PC-9 (cell line): Measurements from ENCODE around the gene CCSAP. TPM values are rescaled to one million over a fixed set of nuclear protein-coding genes. Genes with fewer than 3 reads are reported as not detected.

Source experiments
- BruUV-seq: library from RNA; stranded (reverse); fragments of 400-500 nt; replicated peaks from 2 replicates; lab custom pipeline; 2021; lab: Mats Ljungman, UMichigan
- CTCF ChIA-PET: fragments of 300-600 bp; sonication (Branson Sonifier 250); formaldehyde crosslinking; loops from one replicate; lab custom pipeline; 2022; ENCODE audit warnings: antibody characterized with exemption; lab: Charles Lee
- POLR2A ChIA-PET: fragments of 300-600 bp; sonication (Branson Sonifier 250); formaldehyde crosslinking; loops from one replicate; lab custom pipeline; 2022; ENCODE audit warnings: antibody characterized with exemption; ENCODE audit not compliant: unreplicated experiment; lab: Charles Lee
- DNase-seq, 2 experiments: peaks; one replicate each; pipeline versions ENCODE4 v3.0.0 to v3.0.0-alpha.2; 2015 to 2022; ENCODE audit warnings: mixed read lengths in 1 of 2
- H2AFZ ChIP-seq: fragments of 200-600 bp; sonication (generic); 2 replicates; pipeline ENCODE4 v1.8.1; 2017; ENCODE audit warnings: antibody characterized with exemption
- H3F3A ChIP-seq: fragments of 200-600 bp; sonication (generic); 2 replicates; pipeline ENCODE4 v1.8.1; 2017; ENCODE audit warnings: antibody characterized with exemption, mild to moderate bottlenecking, low read depth; ENCODE audit not compliant: insufficient read depth
- H3K27ac ChIP-seq: fragments of 200-600 bp; sonication (generic); 2 replicates; pipeline ENCODE4 v1.6.1; 2016; ENCODE audit warnings: mixed run types
- H3K27me3 ChIP-seq: fragments of 200-600 bp; sonication (generic); 2 replicates; pipeline ENCODE4 v1.6.1; 2016; ENCODE audit warnings: low read depth, mixed run types; ENCODE audit not compliant: insufficient read depth
- H3K36me3 ChIP-seq: fragments of 200-600 bp; sonication (generic); 2 replicates; pipeline ENCODE4 v1.6.1; 2016; ENCODE audit warnings: low read depth, mixed run types
- H3K4me1 ChIP-seq: fragments of 200-600 bp; sonication (generic); replicated peaks from 2 replicates; pipeline ENCODE4 v1.6.1; 2016; ENCODE audit warnings: mixed run types; ENCODE audit not compliant: insufficient read depth
- H3K4me2 ChIP-seq: fragments of 200-600 bp; sonication (generic); 2 replicates; pipeline ENCODE4 v1.6.1; 2017; ENCODE audit warnings: mixed run types
- H3K4me3 ChIP-seq: fragments of 200-600 bp; sonication (generic); 2 replicates; pipeline ENCODE4 v1.6.1; 2016; ENCODE audit warnings: mixed run types
- H3K79me2 ChIP-seq: fragments of 200-600 bp; sonication (generic); 2 replicates; pipeline ENCODE4 v1.6.1; 2017; ENCODE audit warnings: low read depth, mixed run types
- H3K9me2 ChIP-seq: fragments of 200-600 bp; sonication (generic); 2 replicates; pipeline ENCODE4 v1.8.1; 2017; ENCODE audit warnings: mild to moderate bottlenecking; ENCODE audit not compliant: insufficient read depth
- H3K9me3 ChIP-seq: fragments of 200-600 bp; sonication (generic); 2 replicates; pipeline ENCODE4 v1.8.1; 2016; ENCODE audit warnings: low read depth; ENCODE audit not compliant: insufficient read depth
- H4K20me1 ChIP-seq: fragments of 200-600 bp; sonication (generic); 2 replicates; pipeline ENCODE4 v1.8.1; 2017; ENCODE audit not compliant: insufficient read depth
- EZH2 ChIP-seq: fragments of 200-600 bp; sonication (generic); IDR thresholded peaks from 2 replicates; pipeline ENCODE4 v1.8.0; 2017; ENCODE audit warnings: antibody characterized with exemption, low read depth
- intact Hi-C: fragments of 100-400 bp; cut with micrococcal nuclease; formaldehyde crosslinking; loops from one replicate; pipeline ENCODE4 v1.10.0; 2022; ENCODE audit not compliant: unreplicated experiment
- total RNA-seq: library from RNA; stranded (reverse); gene quantifications from 2 replicates; pipeline ENCODE4 v1.2.3, GENCODE V29; 2021
- TF ChIP-seq, protein P1 (sequence below): fragments of 200-600 bp; sonication (generic); conservative IDR thresholded peaks from 2 replicates; pipeline ENCODE4 v1.6.1; 2017; ENCODE audit warnings: mixed run types, antibody characterized with exemption, mild to moderate bottlenecking, moderate library complexity

The CCSAP gene
- total RNA-seq, 1 experiment from 2014 or later = 6.7 TPM

DNA sequence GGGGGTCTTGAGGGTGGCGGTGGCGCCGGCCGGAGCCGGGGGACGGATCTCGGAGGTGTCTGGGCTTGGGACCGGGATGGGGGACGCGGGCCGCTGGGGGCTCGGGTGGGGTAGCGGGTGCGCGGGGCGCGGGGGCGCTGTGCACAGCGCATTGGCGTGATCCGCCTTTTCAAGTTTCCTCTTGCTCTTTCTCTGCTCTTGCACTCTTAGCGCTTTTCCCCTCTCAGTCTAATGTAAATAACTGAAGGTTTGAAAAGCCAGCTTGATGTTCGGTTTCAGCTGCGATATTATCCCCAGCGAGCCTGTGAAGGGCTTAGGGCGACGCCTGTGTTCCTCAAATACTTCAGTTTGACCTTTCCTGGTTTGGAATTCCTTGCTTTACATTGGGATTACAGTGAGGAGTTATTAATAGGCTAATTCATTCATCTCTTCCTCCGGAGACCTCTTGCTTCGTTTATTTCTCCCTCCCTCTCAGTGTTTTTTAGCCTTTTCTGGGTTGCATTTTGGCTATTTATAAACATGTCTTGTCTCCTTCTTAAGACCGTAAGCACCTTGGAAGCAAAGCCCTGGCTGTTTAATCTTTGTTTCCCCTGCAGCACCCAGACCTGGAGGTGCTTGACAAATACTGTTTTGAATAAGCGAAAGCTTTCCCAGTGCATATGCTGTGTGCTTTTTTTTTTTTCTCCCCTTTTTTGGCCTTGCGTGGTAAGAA is 71.2 kb downstream of the CCSAP start:
- Histone ChIP-seq H3K4me3 (peak overlapping the region; percentile 71), H3F3A (peaks cover 19% of the 10 kb centered on the region; the same call in 1 of the 2 replicates), H3K27ac (no peak overlapping the region), H2AFZ (peak overlapping the region; percentile 86), H3K27me3 (no peaks in the 10 kb centered on the region), H3K9me2 (no peaks in the 10 kb centered on the region), H3K36me3 (no peaks in the 10 kb centered on the region), H3K4me1 (peaks cover 25% of the 10 kb centered on the region), H3K4me2 (peak overlapping the region; percentile 96), H4K20me1 (no peaks in the 10 kb centered on the region), H3K79me2 (peaks cover 31% of the 10 kb centered on the region), H3K9me3 (no peaks in the 10 kb centered on the region)
- CTCF ChIA-PET = interaction anchor here (0.9 kb wide), 1 partner anchor 210 kb away, joined by 11 read pairs; no protein-coding TSS in a partner anchor
- no peak for DNase-seq
- no peak for TF ChIP-seq EZH2
- TF ChIP-seq, protein P1, sequence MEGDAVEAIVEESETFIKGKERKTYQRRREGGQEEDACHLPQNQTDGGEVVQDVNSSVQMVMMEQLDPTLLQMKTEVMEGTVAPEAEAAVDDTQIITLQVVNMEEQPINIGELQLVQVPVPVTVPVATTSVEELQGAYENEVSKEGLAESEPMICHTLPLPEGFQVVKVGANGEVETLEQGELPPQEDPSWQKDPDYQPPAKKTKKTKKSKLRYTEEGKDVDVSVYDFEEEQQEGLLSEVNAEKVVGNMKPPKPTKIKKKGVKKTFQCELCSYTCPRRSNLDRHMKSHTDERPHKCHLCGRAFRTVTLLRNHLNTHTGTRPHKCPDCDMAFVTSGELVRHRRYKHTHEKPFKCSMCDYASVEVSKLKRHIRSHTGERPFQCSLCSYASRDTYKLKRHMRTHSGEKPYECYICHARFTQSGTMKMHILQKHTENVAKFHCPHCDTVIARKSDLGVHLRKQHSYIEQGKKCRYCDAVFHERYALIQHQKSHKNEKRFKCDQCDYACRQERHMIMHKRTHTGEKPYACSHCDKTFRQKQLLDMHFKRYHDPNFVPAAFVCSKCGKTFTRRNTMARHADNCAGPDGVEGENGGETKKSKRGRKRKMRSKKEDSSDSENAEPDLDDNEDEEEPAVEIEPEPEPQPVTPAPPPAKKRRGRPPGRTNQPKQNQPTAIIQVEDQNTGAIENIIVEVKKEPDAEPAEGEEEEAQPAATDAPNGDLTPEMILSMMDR = no peak
- BruUV-seq = TSS peak; percentile 50
- intact Hi-C loops = loop anchor here (1.0 kb wide), 1 partner anchor 70 kb away; no protein-coding TSS in a partner anchor
- POLR2A ChIA-PET = interaction anchor here (0.6 kb wide), 1 partner anchor 181 kb away, joined by 3 read pairs; no protein-coding TSS in a partner anchor

Other genes starting within 250 kb of the CCSAP start
- gene RAB4A, start 71.9 kb downstream of the CCSAP start, total RNA-seq = 29.0 and 33.7 TPM in 2 replicates
- gene ACTA1, start 91.0 kb upstream of the CCSAP start, total RNA-seq = not detected in 2 replicates
- gene NUP133, start 165.3 kb upstream of the CCSAP start, total RNA-seq = 38.5 and 42.9 TPM in 2 replicates
- 9.4 and 12.1 TPM in 2 replicates for gene ABCB10, start 215.7 kb upstream of the CCSAP start, total RNA-seq